Bronchial epithelial cell (primary cell): ENCODE results near the gene NEIL3. TPM values are rescaled to one million over a fixed set of nuclear protein-coding genes. Genes with fewer than 3 reads are reported as not detected.
A peak's percentile ranks its signal among the peaks of the same experiment; 100 is the strongest.

Source experiments
- DNase-seq: peaks from one replicate; pipeline ENCODE4 v3.0.0-alpha.2; 2010; ENCODE audit warnings: low read depth
- FAIRE-seq: peaks from 2 replicates; lab custom pipeline; 2011; peaks lifted over from hg19 to GRCh38; lab: Jason Lieb, UNC
- H3K27me3 ChIP-seq: 2 replicates; pipeline ENCODE4 v1.5.1; 2011; ENCODE audit warnings: low read length; ENCODE audit not compliant: control insufficient read depth, insufficient read depth
- H3K36me3 ChIP-seq: 2 replicates; pipeline ENCODE4 v1.5.1; 2011; ENCODE audit warnings: low read length; ENCODE audit not compliant: control insufficient read depth, insufficient read depth
- H3K4me3 ChIP-seq: 2 replicates; pipeline ENCODE4 v1.5.1; 2011; ENCODE audit warnings: mild to moderate bottlenecking, low read depth, low read length, control low read depth
- total RNA-seq: library from RNA; depleted of rRNA; stranded (reverse); fragments of >200 nt; gene quantifications from 2 replicates; pipeline ENCODE4 v1.2.1, GENCODE V29; 2014
- TF ChIP-seq, protein P1 (sequence below): IDR thresholded peaks from 2 replicates; pipeline ENCODE4 v1.5.1; 2011; ENCODE audit warnings: mild to moderate bottlenecking, moderate library complexity, low read length, control low read depth, inconsistent platforms; ENCODE audit not compliant: insufficient read depth, severe bottlenecking

The NEIL3 gene
- total RNA-seq, 1 donor from 2014 or later, result 0.53 TPM

DNA sequence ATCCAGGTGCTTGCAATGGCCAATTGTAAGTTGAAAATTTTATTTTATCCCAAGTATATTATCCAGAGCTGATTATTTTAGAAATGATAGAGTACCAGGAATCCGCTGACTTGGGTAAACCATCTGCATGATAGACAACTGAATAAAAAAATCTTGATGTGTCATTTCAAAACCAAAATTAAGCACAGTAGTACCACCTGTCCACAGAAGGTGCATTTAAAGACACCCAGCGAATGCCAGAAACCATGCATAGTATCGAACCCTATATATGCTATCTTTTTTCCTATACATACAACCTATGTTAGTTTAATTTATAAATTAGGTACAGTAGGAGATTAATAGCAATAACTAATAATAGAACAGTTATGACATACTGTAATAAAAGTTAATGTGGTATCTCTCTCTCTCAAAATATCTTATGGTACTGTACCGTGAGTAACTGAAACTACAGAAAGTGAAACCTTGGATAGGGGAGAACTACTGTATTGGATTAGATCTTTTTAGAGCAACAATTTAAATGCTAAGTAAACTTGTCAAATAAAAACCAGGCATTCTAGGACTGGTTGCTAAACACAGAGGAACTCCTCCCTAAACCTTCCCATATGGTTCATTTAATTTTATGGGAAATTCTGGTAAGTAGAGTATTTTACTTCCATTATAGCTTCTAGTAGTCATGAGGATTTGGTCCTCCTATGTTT lies 6.2 kb downstream of the NEIL3 start:
- Histone ChIP-seq H3K4me3 (no peak overlapping the region), H3K36me3 (no peaks in the 10 kb centered on the region), H3K27me3 (no peaks in the 10 kb centered on the region)
- no peak for DNase-seq
- FAIRE-seq, result no peak
- TF ChIP-seq, protein P1, sequence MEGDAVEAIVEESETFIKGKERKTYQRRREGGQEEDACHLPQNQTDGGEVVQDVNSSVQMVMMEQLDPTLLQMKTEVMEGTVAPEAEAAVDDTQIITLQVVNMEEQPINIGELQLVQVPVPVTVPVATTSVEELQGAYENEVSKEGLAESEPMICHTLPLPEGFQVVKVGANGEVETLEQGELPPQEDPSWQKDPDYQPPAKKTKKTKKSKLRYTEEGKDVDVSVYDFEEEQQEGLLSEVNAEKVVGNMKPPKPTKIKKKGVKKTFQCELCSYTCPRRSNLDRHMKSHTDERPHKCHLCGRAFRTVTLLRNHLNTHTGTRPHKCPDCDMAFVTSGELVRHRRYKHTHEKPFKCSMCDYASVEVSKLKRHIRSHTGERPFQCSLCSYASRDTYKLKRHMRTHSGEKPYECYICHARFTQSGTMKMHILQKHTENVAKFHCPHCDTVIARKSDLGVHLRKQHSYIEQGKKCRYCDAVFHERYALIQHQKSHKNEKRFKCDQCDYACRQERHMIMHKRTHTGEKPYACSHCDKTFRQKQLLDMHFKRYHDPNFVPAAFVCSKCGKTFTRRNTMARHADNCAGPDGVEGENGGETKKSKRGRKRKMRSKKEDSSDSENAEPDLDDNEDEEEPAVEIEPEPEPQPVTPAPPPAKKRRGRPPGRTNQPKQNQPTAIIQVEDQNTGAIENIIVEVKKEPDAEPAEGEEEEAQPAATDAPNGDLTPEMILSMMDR, result no peak

GRCh38 chr4:177320721-177321120 lies 11.0 kb downstream of the NEIL3 start:
- Histone ChIP-seq H3K27me3 (no peaks in the 10 kb centered on the region), H3K4me3 (no peak overlapping the region), H3K36me3 (no peaks in the 10 kb centered on the region)
- DNase-seq (no peak), FAIRE-seq (no peak)
- TF ChIP-seq, protein P1, result no peak

GRCh38 chr4:177321647-177322046 lies 12.0 kb downstream of the NEIL3 start:
- DNase-seq (no peak), FAIRE-seq (no peak)
- TF ChIP-seq, protein P1, result no peak
- Histone ChIP-seq H3K36me3 (no peaks in the 10 kb centered on the region), H3K4me3 (no peak overlapping the region), H3K27me3 (no peaks in the 10 kb centered on the region)

GRCh38 chr4:177322266-177322665 lies 12.6 kb downstream of the NEIL3 start:
- TF ChIP-seq, protein P1, result no peak
- FAIRE-seq, result no peak
- Histone ChIP-seq H3K4me3 (no peak overlapping the region), H3K27me3 (no peaks in the 10 kb centered on the region), H3K36me3 (no peaks in the 10 kb centered on the region)
- peak; percentile 69 for DNase-seq

DNA sequence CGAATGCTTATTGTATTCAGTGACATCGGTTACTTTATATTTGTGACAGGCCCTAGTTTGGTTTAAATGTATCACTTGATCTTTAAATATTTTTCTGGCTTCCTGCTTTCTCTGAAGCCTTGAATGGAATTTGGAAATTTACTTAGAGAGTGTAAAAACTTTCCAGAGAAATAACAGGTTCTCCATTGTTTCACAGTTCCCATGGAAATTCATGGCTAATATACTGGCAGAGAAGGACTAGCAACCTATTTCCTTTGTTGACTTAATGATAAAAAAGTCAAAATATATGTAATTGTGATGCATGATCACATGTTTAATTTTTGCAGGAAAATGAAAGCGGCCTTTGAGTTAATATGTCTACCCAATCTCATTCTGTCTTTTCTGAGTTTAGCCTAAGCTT lies 13.2 kb downstream of the NEIL3 start:
- H3K27me3 ChIP-seq, result no peaks in the 10 kb centered on the region
- TF ChIP-seq, protein P1, result no peak
- no peak for FAIRE-seq
- no peak overlapping the region for H3K4me3 ChIP-seq
- no peaks in the 10 kb centered on the region for H3K36me3 ChIP-seq
- DNase-seq, result no peak

DNA sequence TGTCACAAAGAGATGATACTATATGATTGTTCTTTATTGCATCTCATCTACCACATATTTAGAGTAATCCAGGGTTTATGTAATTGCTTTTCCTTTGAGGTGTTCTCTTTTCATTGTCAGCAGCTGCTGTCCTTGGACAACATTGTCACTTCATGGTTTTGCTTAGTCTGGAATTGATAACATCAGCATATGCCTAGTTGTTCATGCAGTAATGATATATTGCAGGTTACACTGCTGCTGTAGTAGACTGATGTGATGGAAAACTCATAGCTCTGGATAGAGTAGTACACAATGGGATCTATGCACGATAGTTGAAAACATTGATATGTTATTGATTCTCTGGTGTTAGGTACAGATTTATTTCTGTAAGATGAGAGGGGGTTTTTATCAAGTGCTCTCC lies 13.7 kb downstream of the NEIL3 start:
- H3K36me3 ChIP-seq, result no peaks in the 10 kb centered on the region
- DNase-seq (no peak), FAIRE-seq (no peak)
- TF ChIP-seq, protein P1, result no peak
- no peaks in the 10 kb centered on the region for H3K27me3 ChIP-seq
- H3K4me3 ChIP-seq, result no peak overlapping the region
